A549 (cell line): Measurements from ENCODE around the gene OR52E5. TPM values are rescaled to one million over a fixed set of nuclear protein-coding genes. Genes with fewer than 3 reads are reported as not detected.
A peak's percentile ranks its signal among the peaks of the same experiment; 100 is the strongest.

Source experiments
- ATAC-seq, 2 experiments: fragments of 200-7000 bp in 1 of 2; fragments of >200 bp in 1 of 2; cut with Nextera tagmentation in 1 of 2; cut with Tn5 transposase in 1 of 2; 3 replicates each; pipeline versions ENCODE4 v1.8.0 to v1.9.1; 2018 to 2020; ENCODE audit warnings: mild to moderate bottlenecking in 1 of 2, moderate library complexity in 1 of 2
- CTCF ChIA-PET: fragments of 300-600 bp; sonication (Branson Sonifier 250); formaldehyde crosslinking; extraction: SDS; loops from one replicate; lab custom pipeline; 2021; ENCODE audit warnings: antibody characterized with exemption, inconsistent platforms; lab: Yijun Ruan, JAX
- POLR2A ChIA-PET: fragments of 350-600 bp; formaldehyde crosslinking; extraction: SDS; loops from one replicate; lab custom pipeline; 2021; ENCODE audit warnings: antibody characterized with exemption, inconsistent platforms; lab: Yijun Ruan, JAX
- DNase-seq, 2 experiments: peaks; one replicate each; pipeline versions ENCODE4 v3.0.0 to v3.0.0-alpha.2; 2011 to 2016; ENCODE audit warnings: low read depth in 1 of 2, low spot score in 1 of 2
- FAIRE-seq: peaks from 2 replicates; lab custom pipeline; 2011; peaks lifted over from hg19 to GRCh38; lab: Jason Lieb, UNC
- H3K27ac ChIP-seq, 2 experiments: fragments of >200 bp; sonication (Bioruptor Twin); formaldehyde crosslinking; 3 replicates each; pipeline ENCODE4 v1.5.1; 2016 to 2017
- H3K4me1 ChIP-seq: fragments of >200 bp; sonication (Bioruptor Twin); formaldehyde crosslinking; 3 replicates; pipeline ENCODE4 v1.6.1; 2016
- H3K4me2 ChIP-seq: fragments of >200 bp; sonication (Bioruptor Twin); formaldehyde crosslinking; 3 replicates; pipeline ENCODE4 v1.6.1; 2016
- H3K4me3 ChIP-seq: fragments of >200 bp; sonication (Bioruptor Twin); formaldehyde crosslinking; 3 replicates; pipeline ENCODE4 v1.5.1; 2016
- H3K9me3 ChIP-seq: fragments of >200 bp; sonication (Bioruptor Twin); formaldehyde crosslinking; 3 replicates; pipeline ENCODE4 v1.6.1; 2016
- ATOH8 ChIP-seq: fragments of 250-450 bp; sonication (Bioruptor Pico); IDR thresholded peaks from 2 replicates; pipeline ENCODE4 v1.5.0; 2020; ENCODE audit warnings: low read depth, mild to moderate bottlenecking, moderate library complexity
- BCL3 ChIP-seq: fragments of >200 bp; sonication (Bioruptor Twin); formaldehyde crosslinking; IDR thresholded peaks from 3 replicates; pipeline ENCODE4 v1.6.1; 2016
- CBX2 ChIP-seq: fragments of 200-600 bp; sonication (generic); IDR thresholded peaks from 2 replicates; pipeline ENCODE4 v1.6.1; 2016; ENCODE audit warnings: low read depth, mild to moderate bottlenecking, borderline replicate concordance
- CHD2 ChIP-seq: fragments of 150-350 bp; IDR thresholded peaks from 2 replicates; pipeline ENCODE4 v1.6.1; 2014; ENCODE audit warnings: low read length; ENCODE audit not compliant: partially characterized antibody
- E2F6 ChIP-seq: IDR thresholded peaks from 2 replicates; pipeline ENCODE4 v1.6.1; 2012; ENCODE audit warnings: low read depth, borderline replicate concordance
- EP300 ChIP-seq, 2 experiments: fragments of >200 bp; sonication (Bioruptor Twin); formaldehyde crosslinking; IDR thresholded peaks; 2 replicates in 1 of 2; 3 replicates in 1 of 2; pipeline ENCODE4 v1.6.1; 2016 to 2017
- ESRRA ChIP-seq: fragments of 150-350 bp; IDR thresholded peaks from 2 replicates; pipeline ENCODE4 v1.6.1; 2014; ENCODE audit warnings: mild to moderate bottlenecking, low read length, borderline replicate concordance
- FOSL2 ChIP-seq, 2 experiments: fragments of 450-650 bp in 1 of 2; fragments of >200 bp in 1 of 2; sonication (Bioruptor Twin) in 1 of 2; formaldehyde crosslinking; IDR thresholded peaks; 2 replicates each; pipeline versions ENCODE4 v1.5.0 to v1.6.1; 2016 to 2020; ENCODE audit warnings: mild to moderate bottlenecking in 1 of 2, moderate library complexity in 1 of 2
- HDAC2 ChIP-seq: fragments of 200-600 bp; sonication (generic); IDR thresholded peaks from 2 replicates; pipeline ENCODE4 v1.6.1; 2016
- HEYL ChIP-seq: fragments of 250-450 bp; sonication (Bioruptor Pico); IDR thresholded peaks from 2 replicates; pipeline ENCODE4 v1.8.0; 2021; ENCODE audit warnings: mild to moderate bottlenecking, moderate library complexity
- HMGXB4 ChIP-seq: fragments of 250-450 bp; sonication (Bioruptor Pico); IDR thresholded peaks from 2 replicates; pipeline ENCODE4 v1.5.0; 2021; ENCODE audit warnings: mild to moderate bottlenecking, moderate library complexity, borderline replicate concordance
- HOXB13 ChIP-seq: fragments of 250-450 bp; sonication (Bioruptor Pico); IDR thresholded peaks from 2 replicates; pipeline ENCODE4 v1.5.0; 2020; ENCODE audit warnings: low read depth, mild to moderate bottlenecking, moderate library complexity
- JUN ChIP-seq, 2 experiments: fragments of >200 bp; sonication (Bioruptor Twin); formaldehyde crosslinking; IDR thresholded peaks; 2 replicates in 1 of 2; 3 replicates in 1 of 2; pipeline ENCODE4 v1.6.1; 2016 to 2017
- MAFK ChIP-seq: fragments of 450-650 bp; IDR thresholded peaks from 2 replicates; pipeline ENCODE4 v1.6.1; 2014; ENCODE audit not compliant: partially characterized antibody
- MAX ChIP-seq: IDR thresholded peaks from 2 replicates; pipeline ENCODE4 v1.6.1; 2012
- MYC ChIP-seq: IDR thresholded peaks from 2 replicates; pipeline ENCODE4 v1.6.1; 2012; ENCODE audit warnings: mild to moderate bottlenecking, inconsistent platforms, low read length, improper control_type of control experiment, borderline replicate concordance
- NFE2L2 ChIP-seq: fragments of 150-350 bp; conservative IDR thresholded peaks from 2 replicates; pipeline ENCODE4 v1.6.1; 2014; ENCODE audit warnings: low read length
- NPAS2 ChIP-seq: fragments of 250-450 bp; sonication (Bioruptor Pico); IDR thresholded peaks from 2 replicates; pipeline ENCODE4 v1.8.0; 2022; ENCODE audit warnings: mild to moderate bottlenecking, moderate library complexity, borderline replicate concordance
- NR3C1 ChIP-seq: fragments of >200 bp; sonication (Bioruptor Twin); formaldehyde crosslinking; IDR thresholded peaks from 3 replicates; pipeline ENCODE4 v1.6.1; 2017
- PHF8 ChIP-seq: fragments of 200-600 bp; sonication (generic); IDR thresholded peaks from 2 replicates; pipeline ENCODE4 v1.6.1; 2016; ENCODE audit warnings: low read depth, mild to moderate bottlenecking, antibody characterized with exemption, moderate library complexity, borderline replicate concordance
- RCOR1 ChIP-seq: fragments of 150-350 bp; IDR thresholded peaks from 2 replicates; pipeline ENCODE4 v1.6.1; 2014; ENCODE audit warnings: antibody characterized with exemption, low read length, low read depth
- REST ChIP-seq: fragments of 200-600 bp; sonication (generic); IDR thresholded peaks from 2 replicates; pipeline ENCODE4 v1.6.1; 2016; ENCODE audit warnings: antibody characterized with exemption, mild to moderate bottlenecking, moderate library complexity
- ZC3H11A ChIP-seq: fragments of 450-650 bp; IDR thresholded peaks from 2 replicates; pipeline ENCODE4 v1.6.1; 2014; ENCODE audit warnings: antibody characterized with exemption, mild to moderate bottlenecking
- WGBS: methylation state at CpG from one replicate; pipeline ENCODE4 v1.1.6; 2017; ENCODE audit errors: missing lambda C conversion rate; 5-methylcytosine and 5-hydroxymethylcytosine counted together
- polyA plus RNA-seq, 4 experiments: library from polyadenylated mRNA; depleted of rRNA in 3 of 4; stranded (reverse); fragments of >200 nt; fragmentation: RNase III in 1 of 4; extraction: RNeasy Plus Mini Kit Qiagen cat#74134 plus additional on column Dnase treatment in 1 of 4; gene quantifications; 2 replicates in 3 of 4; 3 replicates in 1 of 4; pipeline ENCODE4 v1.2.3, GENCODE V29; 2011 to 2017

Gene OR52E5
- polyA plus RNA-seq, 2 of the 4 experiments (the other 2 are of a cell fraction), result not detected

- ChIA-PET CTCF (no interaction called here), POLR2A (no interaction called here)
- 25% methylated on average over 2 of the region's 2 CpGs for WGBS
- DNase-seq, result peak in 1 of 2 experiments; percentile 57
- Histone ChIP-seq H3K4me1 (no peaks in the 10 kb centered on the region), H3K4me2 (no peak overlapping the region), H3K4me3 (no peak overlapping the region), H3K9me3 (no peaks in the 10 kb centered on the region), H3K27ac (no peak overlapping the region; a peak in 1 of 6 replicates)
- ATAC-seq, result peak; percentile 66 to 69; a peak in 4 of 6 replicates
- TF ChIP-seq E2F6 (no peak), FOSL2 (IDR thresholded peaks at IDR 0.05) (no peak), FOSL2 (CRISPR knock-in tag; IDR thresholded peaks at IDR 0.05) (peak; percentile 61; the same call in 1 of the 2 replicates), ATOH8 (CRISPR knock-in tag) (no peak), NFE2L2 (no peak)
- FAIRE-seq, result no peak
Measured at GRCh38 chr11:5922749-5923426, 29.9 kb downstream of the OR52E5 start.

GRCh38 chr11:5923427-5923776 is 30.4 kb downstream of the OR52E5 start:
- Histone ChIP-seq H3K9me3 (no peaks in the 10 kb centered on the region), H3K27ac (peak overlapping the region in 1 of 2 experiments; percentile 15; a peak in 1 of 6 replicates), H3K4me2 (no peak overlapping the region), H3K4me3 (no peak overlapping the region), H3K4me1 (no peaks in the 10 kb centered on the region)
- CTCF ChIA-PET, result no interaction called here
- no peak for ATAC-seq
- no peak for FAIRE-seq
- POLR2A ChIA-PET, result no interaction called here
- DNase-seq, result no peak
- TF ChIP-seq NR3C1 (no peak), MAX (no peak), HOXB13 (no peak), JUN (IDR thresholded peaks at IDR 0.05) (no peak), HEYL (CRISPR knock-in tag) (no peak), CBX2 (no peak), CHD2 (no peak), ZC3H11A (no peak), EP300 (IDR thresholded peaks at IDR 0.05) (no peak), NPAS2 (CRISPR knock-in tag) (no peak), MAFK (no peak), BCL3 (no peak), ESRRA (no peak), RCOR1 (no peak), MYC (no peak), HMGXB4 (CRISPR knock-in tag) (no peak), REST (no peak), PHF8 (no peak), FOSL2 (IDR thresholded peaks at IDR 0.05) (no peak), FOSL2 (CRISPR knock-in tag; IDR thresholded peaks at IDR 0.05) (no peak), HDAC2 (no peak)
